ENCODE data around the gene DYNC2H1. TPM values are rescaled to one million over a fixed set of nuclear protein-coding genes. Genes with fewer than 3 reads are reported as not detected.

Gene DYNC2H1
- total RNA-seq, 1 donor from 2014 or later = 17.2 TPM

GRCh38 chr11:103529181-103529684 is 420.0 kb downstream of the DYNC2H1 start:
- peak; percentile 81 for DNase-seq (ENCODE audit: low read depth)
- peaks cover 70% of the 10 kb centered on the region for H3K4me1 Mint-ChIP-seq (ENCODE audit: low read depth, unreplicated experiment)
- H4K20me1 ChIP-seq (ENCODE audit: insufficient read depth, low read length) = no peaks in the 10 kb centered on the region
- H3K9ac ChIP-seq (ENCODE audit: low read length) = peak overlapping the region; percentile 42
- no peaks in the 10 kb centered on the region for H3K27me3 Mint-ChIP-seq (ENCODE audit: low read depth, unreplicated experiment)
- peaks cover 63% of the 10 kb centered on the region for H3K4me1 ChIP-seq (ENCODE audit: insufficient read depth, low read length)
- H3K27ac ChIP-seq (ENCODE audit: low read depth, low read length) = peak overlapping the region; percentile 60
- no peak overlapping the region for H3K4me3 ChIP-seq (ENCODE audit: insufficient read depth, low read depth, low read length)
- H3K36me3 ChIP-seq (ENCODE audit: insufficient read depth, low read length) = no peaks in the 10 kb centered on the region
- peak overlapping the region; percentile 92 for H3K27ac Mint-ChIP-seq (ENCODE audit: unreplicated experiment)
- H3K9me3 Mint-ChIP-seq (ENCODE audit: unreplicated experiment) = no peaks in the 10 kb centered on the region
- H2AFZ ChIP-seq (ENCODE audit: low read depth, low read length) = no peak overlapping the region
- H3K27me3 ChIP-seq (ENCODE audit: insufficient read depth, low read length) = no peaks in the 10 kb centered on the region
- no peak overlapping the region for H3K4me3 Mint-ChIP-seq (ENCODE audit: unreplicated experiment)
- TF ChIP-seq EZH2 (IDR thresholded peaks at IDR 0.05; ENCODE audit: insufficient read depth, low read length) (no peak), CTCF (IDR thresholded peaks at IDR 0.05; ENCODE audit: insufficient read depth, low read depth, low read length) (no peak)
- no peaks in the 10 kb centered on the region for H3K79me2 ChIP-seq (ENCODE audit: insufficient read depth, low read length)
- peak overlapping the region; percentile 52 for H3K4me2 ChIP-seq (ENCODE audit: low read length)
- no peaks in the 10 kb centered on the region for H3K9me3 ChIP-seq (ENCODE audit: insufficient read depth, low read depth, low read length)
- H3K36me3 Mint-ChIP-seq (ENCODE audit: low read depth, unreplicated experiment) = no peaks in the 10 kb centered on the region
- peak; percentile 95 for FAIRE-seq

Other genes with a start within 250 kb of the DYNC2H1 start
- gene MMP12, start 234.4 kb upstream of the DYNC2H1 start, total RNA-seq = not detected in 2 replicates
- gene MMP13, start 153.7 kb upstream of the DYNC2H1 start, total RNA-seq = 1.2 and 3.9 TPM in 2 replicates
- 63.9 and 67.7 TPM in 2 replicates for gene DCUN1D5, start 17.3 kb upstream of the DYNC2H1 start, total RNA-seq